Mucosa of descending colon (tissue), 3 donors: ENCODE measurements around the gene ZNF205. TPM values are rescaled to one million over a fixed set of nuclear protein-coding genes. Genes with fewer than 3 reads are reported as not detected.

Source experiments
- ATAC-seq: fragments of 200-7000 bp; cut with Tn5 transposase; one replicate; pipeline ENCODE4 v1.9.1; 2020; ENCODE audit warnings: mild to moderate bottlenecking, moderate library complexity
- DNase-seq, 3 donors: peaks; one replicate each; pipeline ENCODE4 v3.0.0-alpha.2; 2020
- H3K36me3 ChIP-seq: fragments of 200-600 bp; one replicate; pipeline ENCODE4 v1.8.0; 2021; ENCODE audit warnings: low read depth, mild to moderate bottlenecking
- H3K4me1 ChIP-seq: fragments of 200-600 bp; one replicate; pipeline ENCODE4 v1.8.0; 2021; ENCODE audit warnings: low read depth, mild to moderate bottlenecking
- H3K4me3 ChIP-seq: fragments of 200-600 bp; one replicate; pipeline ENCODE4 v1.8.0; 2021; ENCODE audit warnings: mild to moderate bottlenecking
- H3K9me3 ChIP-seq: fragments of 200-600 bp; one replicate; pipeline ENCODE4 v1.8.0; 2021; ENCODE audit warnings: mild to moderate bottlenecking
- CTCF ChIP-seq: fragments of 200-600 bp; IDR thresholded peaks from one replicate; pipeline ENCODE4 v1.8.0; 2022; ENCODE audit warnings: antibody characterized with exemption, mild to moderate bottlenecking
- intact Hi-C, 2 donors: fragments of 100-400 bp; cut with DNase I in 1 of 2; cut with micrococcal nuclease in 1 of 2; formaldehyde crosslinking; loops; one replicate each; pipeline versions ENCODE4 v1.11.0 to v1.11.1; 2022; cut with DNase I, micrococcal nuclease
- total RNA-seq, 3 donors: library from RNA; stranded (reverse); fragmentation: NEBNext Ultra II Directional in 2 of 3; extraction: Animal tissue kit (Norgen Biotek cat#: 25700) in 2 of 3; gene quantifications; one replicate each; pipeline versions ENCODE4 v1.2.1 to v1.2.4, GENCODE V29; 2021 to 2023
- donor health status: DM: no; HTN: no; CAD: no; lungs with moderate emphysema.
- donor health status: DM: no; HTN: no; CAD: no.
- donor health status: DM: no; HTN: yes; CAD: no.

ZNF205 gene
- total RNA-seq, 3 donors from 2014 or later: 8.5 to 10.2 (median 10.2) TPM

GRCh38 chr16:3088450-3088849, 23.9 kb upstream of the ZNF205 start:
- ATAC-seq: no peak
- H3K9me3 ChIP-seq: no peaks in the 10 kb centered on the region

GRCh38 chr16:3088925-3089716, 23.3 kb upstream of the ZNF205 start:
- no peak for TF ChIP-seq CTCF
- H3K9me3 ChIP-seq: no peaks in the 10 kb centered on the region
- DNase-seq: peak in 2 of 3 donors; percentile 14 to 47
- H3K36me3 ChIP-seq: no peaks in the 10 kb centered on the region
- ATAC-seq: no peak
- no peaks in the 10 kb centered on the region for H3K4me1 ChIP-seq
- H3K4me3 ChIP-seq: no peak overlapping the region
- intact Hi-C loops: no loop called here

More at GRCh38 chr16:3088450-3088849, 23.9 kb upstream of the ZNF205 start:
- DNase-seq: peak in 2 of 3 donors; percentile 11 to 12
- Histone ChIP-seq H3K4me1 (no peaks in the 10 kb centered on the region), H3K4me3 (no peak overlapping the region), H3K36me3 (no peaks in the 10 kb centered on the region)
- intact Hi-C loops: no loop called here
- no peak for TF ChIP-seq CTCF

GRCh38 chr16:3089717-3090592, 22.4 kb upstream of the ZNF205 start:
- Histone ChIP-seq H3K4me3 (no peak overlapping the region), H3K9me3 (no peaks in the 10 kb centered on the region), H3K36me3 (no peaks in the 10 kb centered on the region), H3K4me1 (no peaks in the 10 kb centered on the region)
- TF ChIP-seq CTCF: no peak
- DNase-seq (peak in 2 of 3 donors; percentile 22 to 53), ATAC-seq (no peak)
- intact Hi-C loops: no loop called here

- no peak for ATAC-seq
- no peaks in the 10 kb centered on the region for H3K36me3 ChIP-seq
- H3K4me1 ChIP-seq: no peaks in the 10 kb centered on the region
- H3K4me3 ChIP-seq: no peak overlapping the region
- H3K9me3 ChIP-seq: no peaks in the 10 kb centered on the region
- peak in 1 of 3 donors; percentile 36 for DNase-seq
- intact Hi-C loops: no loop called here
- TF ChIP-seq CTCF: no peak
Measured at GRCh38 chr16:3091551-3091950, 20.8 kb upstream of the ZNF205 start.

GRCh38 chr16:3092501-3092941, 19.9 kb upstream of the ZNF205 start:
- intact Hi-C loops: no loop called here
- H3K36me3 ChIP-seq: no peaks in the 10 kb centered on the region
- no peak for ATAC-seq

More at GRCh38 chr16:3092501-3092941, 19.9 kb upstream of the ZNF205 start:
- DNase-seq: peak in 1 of 3 donors; percentile 42
- H3K4me3 ChIP-seq: no peak overlapping the region
- TF ChIP-seq CTCF: no peak
- H3K4me1 ChIP-seq: no peaks in the 10 kb centered on the region
- H3K9me3 ChIP-seq: no peaks in the 10 kb centered on the region
